Natural killer cell treated with Interleukin-12 subunit alpha and Interleukin-12 subunit beta and Interleukin-15 and Interleukin-18, amount 100 ng/mL, for 72 hours (primary cell): ENCODE results near the gene CDKN2B. TPM values are rescaled to one million over a fixed set of nuclear protein-coding genes. Genes with fewer than 3 reads are reported as not detected.

ENCODE experiments used
- ATAC-seq, 2 donors: fragments of 150-1000 bp; cut with Tn5 transposase in 1 of 2; sonication (Bioruptor Pico), chemical (Tn5 transposase) in 1 of 2; 2 replicates each; pipeline ENCODE4 v1.10.0; 2021
- DNase-seq: peaks from one replicate; pipeline ENCODE4 v3.0.0; 2022; ENCODE audit warnings: low spot score
- H3K27ac Mint-ChIP-seq, 2 donors: 1 replicate in 1 of 2; 2 replicates in 1 of 2; pipeline ENCODE4 v1.8.0; 2022; ENCODE audit warnings: mixed read lengths in 2 of 2, mild to moderate bottlenecking in 1 of 2, moderate library complexity in 1 of 2
- H3K27me3 Mint-ChIP-seq, 2 donors: 1 replicate in 1 of 2; 2 replicates in 1 of 2; pipeline ENCODE4 v1.8.0; 2022; ENCODE audit warnings: mixed read lengths in 2 of 2
- H3K36me3 Mint-ChIP-seq: one replicate; pipeline ENCODE4 v1.8.0; 2022; ENCODE audit warnings: mixed read lengths
- H3K4me1 Mint-ChIP-seq, 2 donors: 1 replicate in 1 of 2; 2 replicates in 1 of 2; pipeline ENCODE4 v1.8.0; 2022; ENCODE audit warnings: low read depth in 2 of 2, mixed read lengths in 2 of 2, mild to moderate bottlenecking in 1 of 2
- H3K4me3 Mint-ChIP-seq: one replicate; pipeline ENCODE4 v1.8.0; 2022; ENCODE audit warnings: mixed read lengths
- H3K9me3 Mint-ChIP-seq: 2 replicates; pipeline ENCODE4 v1.8.0; 2022; ENCODE audit warnings: mixed read lengths
- total RNA-seq, 2 donors: library from RNA; stranded (reverse); gene quantifications; one replicate each; pipeline ENCODE4 v1.2.3, GENCODE V29; 2022

CDKN2B gene
- total RNA-seq, 2 donors from 2014 or later = 1.6 to 5.0 TPM

DNA sequence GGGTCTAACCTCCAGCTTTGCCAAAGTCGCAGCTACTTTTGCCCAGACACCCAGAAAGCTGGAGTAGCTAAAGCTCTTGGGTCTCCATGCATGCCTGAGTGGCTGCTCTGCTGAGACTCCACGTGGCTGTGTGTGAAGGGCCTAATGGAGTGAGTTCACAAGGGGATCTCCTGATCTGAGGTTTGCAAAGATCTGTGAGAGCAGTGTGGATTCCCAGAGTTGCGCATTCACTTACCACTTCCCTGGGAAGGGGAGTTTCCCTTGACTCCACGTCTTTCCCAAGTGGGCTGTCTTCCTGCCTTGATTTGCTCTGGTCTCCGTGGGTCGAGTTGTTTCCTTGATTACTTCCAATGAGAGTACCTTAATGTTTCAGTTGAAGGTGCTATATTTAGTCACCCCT, 17.6 kb upstream of the CDKN2B start:
- H3K27me3 Mint-ChIP-seq = peaks cover 9 to 10% of the 10 kb centered on the region in 2 donors
- no peak for DNase-seq
- peaks cover under 1% of the 10 kb centered on the region for H3K36me3 Mint-ChIP-seq
- ATAC-seq = peak; percentile 33 to 67
- H3K4me3 Mint-ChIP-seq = no peak overlapping the region
- no peaks in the 10 kb centered on the region for H3K9me3 Mint-ChIP-seq
- peaks cover 8 to 14% of the 10 kb centered on the region in 2 donors for H3K4me1 Mint-ChIP-seq
- H3K27ac Mint-ChIP-seq = no peak overlapping the region

DNA sequence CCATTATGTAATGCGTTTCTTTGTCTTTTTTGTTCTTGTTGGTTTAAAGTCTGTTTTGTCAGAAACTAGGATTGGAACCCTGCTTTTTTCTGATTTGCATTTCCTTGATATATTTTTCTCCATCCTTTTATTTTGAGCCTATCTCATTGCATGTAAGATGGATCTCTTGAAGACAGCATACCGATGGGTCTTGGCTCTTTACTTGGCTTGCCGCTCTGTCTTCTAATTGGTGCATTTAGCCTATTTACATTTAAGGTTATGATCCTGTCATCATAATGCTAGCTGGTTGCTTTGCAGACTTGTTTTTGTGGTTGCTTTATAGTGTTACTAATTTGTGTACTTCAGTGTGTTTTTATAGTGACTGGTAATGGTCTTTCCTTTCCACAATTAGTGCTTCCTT, 13.3 kb upstream of the CDKN2B start:
- Mint-ChIP-seq H3K9me3 (no peaks in the 10 kb centered on the region), H3K27me3 (peaks cover 23 to 30% of the 10 kb centered on the region in 2 donors), H3K4me3 (no peak overlapping the region), H3K36me3 (peaks cover 21% of the 10 kb centered on the region), H3K4me1 (peaks cover 0 to 8% of the 10 kb centered on the region in 2 donors), H3K27ac (no peak overlapping the region)
- DNase-seq (no peak), ATAC-seq (no peak)

GRCh38 chr9:22010866-22011625, 1.9 kb upstream of the CDKN2B start:
- ATAC-seq (no peak), DNase-seq (no peak)
- H3K9me3 Mint-ChIP-seq = no peaks in the 10 kb centered on the region
- no peaks in the 10 kb centered on the region for H3K36me3 Mint-ChIP-seq
- H3K27me3 Mint-ChIP-seq = peaks cover 15 to 20% of the 10 kb centered on the region in 2 donors
- peaks cover 7 to 12% of the 10 kb centered on the region in 2 donors for H3K4me1 Mint-ChIP-seq
- no peak overlapping the region for H3K27ac Mint-ChIP-seq
- no peak overlapping the region for H3K4me3 Mint-ChIP-seq

- DNase-seq (no peak), ATAC-seq (peak in 1 of 2 donors; percentile 2)
- no peaks in the 10 kb centered on the region for H3K9me3 Mint-ChIP-seq
- H3K27me3 Mint-ChIP-seq = peaks cover 28 to 35% of the 10 kb centered on the region in 2 donors
- peaks cover 8% of the 10 kb centered on the region for H3K36me3 Mint-ChIP-seq
- H3K4me3 Mint-ChIP-seq = peak overlapping the region; percentile 95
- no peak overlapping the region for H3K27ac Mint-ChIP-seq
- H3K4me1 Mint-ChIP-seq = peaks cover 18 to 21% of the 10 kb centered on the region in 2 donors
Observed at GRCh38 chr9:22009506-22009867, 382 bp upstream of the CDKN2B start.

DNA sequence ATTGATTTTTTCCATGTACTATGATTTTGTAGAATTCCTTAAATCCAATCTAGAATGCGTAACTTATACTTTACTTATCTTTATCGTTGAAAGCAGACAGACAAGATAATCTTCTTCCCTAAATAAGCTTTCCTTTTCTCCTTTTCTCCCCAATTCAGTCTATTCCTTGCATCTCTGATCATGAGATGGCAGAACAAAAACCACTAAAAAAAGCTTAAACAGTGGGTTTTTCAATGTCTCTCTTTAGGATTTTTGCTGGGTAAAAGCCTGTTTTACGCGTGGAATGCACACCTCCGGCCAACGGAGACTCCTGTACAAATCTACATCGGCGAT, 755 bp downstream of the CDKN2B start:
- peaks cover 18 to 21% of the 10 kb centered on the region in 2 donors for H3K4me1 Mint-ChIP-seq
- peak overlapping the region; percentile 95 for H3K4me3 Mint-ChIP-seq
- H3K9me3 Mint-ChIP-seq = no peaks in the 10 kb centered on the region
- ATAC-seq (no peak), DNase-seq (no peak)
- peaks cover 34 to 47% of the 10 kb centered on the region in 2 donors for H3K27me3 Mint-ChIP-seq
- no peak overlapping the region for H3K27ac Mint-ChIP-seq
- H3K36me3 Mint-ChIP-seq = peaks cover 8% of the 10 kb centered on the region

GRCh38 chr9:22005702-22006606, 3.2 kb downstream of the CDKN2B start:
- no peak for ATAC-seq

GRCh38 chr9:22005021-22005701, 3.9 kb downstream of the CDKN2B start:
- H3K27me3 Mint-ChIP-seq = peaks cover 37 to 54% of the 10 kb centered on the region in 2 donors
- no peak for DNase-seq
- no peak for ATAC-seq
- H3K9me3 Mint-ChIP-seq = no peaks in the 10 kb centered on the region
- peaks cover 8% of the 10 kb centered on the region for H3K36me3 Mint-ChIP-seq
- H3K4me1 Mint-ChIP-seq = peaks cover 18% of the 10 kb centered on the region in 2 donors
- H3K27ac Mint-ChIP-seq = no peak overlapping the region
- H3K4me3 Mint-ChIP-seq = peak overlapping the region; percentile 37

More at GRCh38 chr9:22005702-22006606, 3.2 kb downstream of the CDKN2B start:
- no peaks in the 10 kb centered on the region for H3K9me3 Mint-ChIP-seq
- peaks cover 18 to 21% of the 10 kb centered on the region in 2 donors for H3K4me1 Mint-ChIP-seq
- peak overlapping the region; percentile 37 for H3K4me3 Mint-ChIP-seq
- no peak for DNase-seq
- H3K27ac Mint-ChIP-seq = no peak overlapping the region
- peaks cover 35 to 49% of the 10 kb centered on the region in 2 donors for H3K27me3 Mint-ChIP-seq
- H3K36me3 Mint-ChIP-seq = peaks cover 8% of the 10 kb centered on the region

GRCh38 chr9:22002038-22002437, 7.1 kb downstream of the CDKN2B start:
- Mint-ChIP-seq H3K27ac (no peak overlapping the region), H3K4me1 (peaks cover 10 to 11% of the 10 kb centered on the region in 2 donors), H3K4me3 (no peak overlapping the region), H3K36me3 (peaks cover 8% of the 10 kb centered on the region), H3K9me3 (no peaks in the 10 kb centered on the region), H3K27me3 (peaks cover 33 to 49% of the 10 kb centered on the region in 2 donors)
- no peak for DNase-seq
- ATAC-seq = no peak

- ATAC-seq = no peak
- no peak overlapping the region for H3K27ac Mint-ChIP-seq
- H3K9me3 Mint-ChIP-seq = no peaks in the 10 kb centered on the region
- no peak for DNase-seq
- H3K4me3 Mint-ChIP-seq = no peak overlapping the region
- no peaks in the 10 kb centered on the region for H3K36me3 Mint-ChIP-seq
- peaks cover 10 to 12% of the 10 kb centered on the region in 2 donors for H3K4me1 Mint-ChIP-seq
- H3K27me3 Mint-ChIP-seq = peaks cover 11 to 16% of the 10 kb centered on the region in 2 donors
Observed at GRCh38 chr9:21998026-21998425, 11.1 kb downstream of the CDKN2B start.

DNA sequence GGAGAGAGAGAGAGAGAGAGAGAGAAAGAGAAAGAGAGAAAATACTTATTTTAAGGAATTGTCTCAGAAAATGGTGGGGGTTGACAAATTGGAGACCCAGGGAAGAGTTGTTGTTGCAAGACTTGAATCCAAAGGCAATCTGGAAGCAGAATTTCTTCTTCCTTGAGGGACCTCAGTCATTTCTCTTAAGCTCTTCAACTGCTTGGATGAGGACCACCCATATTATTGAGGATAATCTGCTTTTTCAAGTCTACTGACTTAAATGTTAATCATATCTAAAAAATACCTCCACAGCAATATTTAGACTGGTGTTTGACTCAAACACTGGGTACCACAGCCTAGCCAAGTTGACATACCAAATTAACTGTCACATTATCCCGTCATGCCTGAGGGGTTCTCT, 11.6 kb downstream of the CDKN2B start:
- ATAC-seq = no peak
- DNase-seq = no peak
- no peaks in the 10 kb centered on the region for H3K36me3 Mint-ChIP-seq
- H3K4me3 Mint-ChIP-seq = no peak overlapping the region
- H3K27me3 Mint-ChIP-seq = peaks cover 8 to 14% of the 10 kb centered on the region in 2 donors
- H3K9me3 Mint-ChIP-seq = no peaks in the 10 kb centered on the region
- peaks cover 10 to 12% of the 10 kb centered on the region in 2 donors for H3K4me1 Mint-ChIP-seq
- H3K27ac Mint-ChIP-seq = no peak overlapping the region

DNA sequence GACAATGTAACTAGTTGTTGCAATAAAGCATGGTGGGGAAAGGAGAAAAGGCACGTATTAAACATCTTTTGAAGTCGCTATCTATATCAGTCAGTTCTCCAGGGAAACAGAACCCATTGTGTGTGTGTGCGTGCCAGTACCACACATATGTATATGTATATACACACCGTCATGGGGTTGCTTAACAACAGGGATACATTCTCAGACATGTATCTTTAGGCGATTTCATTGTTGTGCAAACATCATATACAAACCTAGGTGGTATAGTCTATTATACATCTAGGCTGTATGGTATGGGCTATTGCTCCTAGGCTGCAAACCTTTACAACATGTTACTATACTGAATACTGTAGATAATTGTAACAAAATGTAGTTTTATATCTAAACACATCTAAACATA, 12.2 kb downstream of the CDKN2B start:
- peak overlapping the region; percentile 92 for H3K4me3 Mint-ChIP-seq
- H3K4me1 Mint-ChIP-seq = peaks cover 10 to 12% of the 10 kb centered on the region in 2 donors
- no peak for ATAC-seq
- no peaks in the 10 kb centered on the region for H3K9me3 Mint-ChIP-seq
- no peaks in the 10 kb centered on the region for H3K36me3 Mint-ChIP-seq
- no peak for DNase-seq
- peak overlapping the region; percentile 90 for H3K27ac Mint-ChIP-seq
- H3K27me3 Mint-ChIP-seq = peaks cover 8 to 14% of the 10 kb centered on the region in 2 donors

- Mint-ChIP-seq H3K27me3 (peaks cover 8 to 14% of the 10 kb centered on the region in 2 donors), H3K9me3 (no peaks in the 10 kb centered on the region), H3K4me1 (peaks cover 10 to 12% of the 10 kb centered on the region in 2 donors), H3K36me3 (no peaks in the 10 kb centered on the region), H3K4me3 (peak overlapping the region; percentile 92), H3K27ac (peak overlapping the region; percentile 90)
- DNase-seq (no peak), ATAC-seq (no peak)
Observed at GRCh38 chr9:21996438-21996837, 12.7 kb downstream of the CDKN2B start.

- H3K27ac Mint-ChIP-seq = peak overlapping the region; percentile 90
- peak; percentile 62 for DNase-seq
- peak overlapping the region; percentile 92 for H3K4me3 Mint-ChIP-seq
- H3K9me3 Mint-ChIP-seq = no peaks in the 10 kb centered on the region
- peaks cover 10 to 12% of the 10 kb centered on the region in 2 donors for H3K4me1 Mint-ChIP-seq
- H3K27me3 Mint-ChIP-seq = peaks cover 6 to 9% of the 10 kb centered on the region in 2 donors
- no peaks in the 10 kb centered on the region for H3K36me3 Mint-ChIP-seq
- peak; percentile 31 to 69 for ATAC-seq
Observed at GRCh38 chr9:21995666-21996398, 13.3 kb downstream of the CDKN2B start.
